Spleen (tissue), 7 donors: ENCODE results near the gene DMRT2.

Experiments
- CTCF ChIP-seq, 11 experiments: fragments of 200-600 bp in 7 of 11; fragments of 450-650 bp in 4 of 11; sonication (generic) in 4 of 11; IDR thresholded peaks in 8 of 11; conservative IDR thresholded peaks in 3 of 11; 1 replicate in 7 of 11; 2 replicates in 4 of 11; pipeline versions ENCODE4 v1.4.0 to v1.8.0; 2016 to 2021; ENCODE audit warnings: antibody characterized with exemption in 11 of 11, inconsistent platforms in 4 of 11, mild to moderate bottlenecking in 1 of 11
- POLR2A ChIP-seq, 3 donors: fragments of 450-650 bp; IDR thresholded peaks; one replicate each; pipeline ENCODE4 v1.5.1; 2017; ENCODE audit warnings: antibody characterized with exemption in 3 of 3, mild to moderate bottlenecking in 1 of 3
- POLR2AphosphoS5 ChIP-seq, 3 donors: sonication (generic); formaldehyde crosslinking; IDR thresholded peaks; one replicate each; pipeline ENCODE4 v1.5.1; 2017; ENCODE audit warnings: antibody characterized with exemption in 3 of 3
- donor health status: DM: no; HTN: no; CAD: no; lungs with moderate emphysema.
- donor health status: DM: no; HTN: no; CAD: no.
- donor health status: DM: no; HTN: no; CAD: no.

- TF ChIP-seq CTCF (IDR thresholded peaks at IDR 0.05 in 8 of 11, conservative IDR thresholded peaks at IDR 0.05 in 3 of 11) (no peak), POLR2A (IDR thresholded peaks at IDR 0.05) (no peak), POLR2AphosphoS5 (IDR thresholded peaks at IDR 0.05) (no peak)
Observed at GRCh38 chr9:1053986-1054425, 3.8 kb downstream of the DMRT2 start.
